Osteocyte (in vitro differentiated cells): ENCODE results near the gene PTBP3. TPM values are rescaled to one million over a fixed set of nuclear protein-coding genes. Genes with fewer than 3 reads are reported as not detected.
A peak's percentile ranks its signal among the peaks of the same experiment; 100 is the strongest.

ENCODE experiments used
- DNase-seq: peaks from one replicate; pipeline ENCODE4 v3.0.0; 2021; ENCODE audit warnings: mixed read lengths; ENCODE audit not compliant: unreplicated experiment; ENCODE audit errors: extremely low spot score
- H3K27ac Mint-ChIP-seq: one replicate; pipeline ENCODE4 v1.8.0; 2021; ENCODE audit warnings: mild to moderate bottlenecking, mixed read lengths; ENCODE audit not compliant: unreplicated experiment
- H3K27me3 Mint-ChIP-seq: one replicate; pipeline ENCODE4 v1.8.0; 2021; ENCODE audit warnings: mixed read lengths; ENCODE audit not compliant: unreplicated experiment
- H3K36me3 Mint-ChIP-seq: one replicate; pipeline ENCODE4 v1.8.0; 2021; ENCODE audit warnings: mixed read lengths; ENCODE audit not compliant: unreplicated experiment
- H3K4me1 Mint-ChIP-seq: one replicate; pipeline ENCODE4 v1.8.0; 2021; ENCODE audit warnings: mixed read lengths; ENCODE audit not compliant: unreplicated experiment
- H3K4me3 Mint-ChIP-seq: one replicate; pipeline ENCODE4 v1.8.0; 2021; ENCODE audit warnings: mild to moderate bottlenecking, moderate library complexity, mixed read lengths; ENCODE audit not compliant: unreplicated experiment
- H3K9me3 Mint-ChIP-seq: one replicate; pipeline ENCODE4 v1.8.0; 2021; ENCODE audit warnings: mixed read lengths; ENCODE audit not compliant: unreplicated experiment
- CTCF ChIP-seq: fragments of 200-600 bp; sonication (generic); IDR thresholded peaks from 2 replicates; pipeline ENCODE4 v1.5.0; 2021; ENCODE audit warnings: antibody characterized with exemption, mild to moderate bottlenecking, moderate library complexity
- total RNA-seq: library from RNA; stranded (reverse); gene quantifications from 2 replicates; pipeline ENCODE4 v1.2.1, GENCODE V29; 2021

The PTBP3 gene
- total RNA-seq, 1 donor from 2014 or later: 47.6 TPM

DNA sequence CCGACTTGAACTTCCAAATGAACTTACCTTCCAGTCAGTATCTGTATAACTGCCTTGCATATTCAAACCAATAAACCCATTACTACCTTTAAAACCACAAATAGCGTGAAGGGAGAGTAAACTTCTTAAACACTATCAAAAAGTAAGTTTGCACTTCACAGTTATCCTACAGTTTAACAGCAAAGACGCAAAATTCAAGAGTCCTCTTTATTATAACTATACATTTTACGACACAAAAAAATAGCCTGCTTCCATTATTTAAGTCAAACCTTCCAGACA, 1.8 kb downstream of the PTBP3 start:
- peaks cover 40% of the 10 kb centered on the region for H3K4me1 Mint-ChIP-seq

DNA sequence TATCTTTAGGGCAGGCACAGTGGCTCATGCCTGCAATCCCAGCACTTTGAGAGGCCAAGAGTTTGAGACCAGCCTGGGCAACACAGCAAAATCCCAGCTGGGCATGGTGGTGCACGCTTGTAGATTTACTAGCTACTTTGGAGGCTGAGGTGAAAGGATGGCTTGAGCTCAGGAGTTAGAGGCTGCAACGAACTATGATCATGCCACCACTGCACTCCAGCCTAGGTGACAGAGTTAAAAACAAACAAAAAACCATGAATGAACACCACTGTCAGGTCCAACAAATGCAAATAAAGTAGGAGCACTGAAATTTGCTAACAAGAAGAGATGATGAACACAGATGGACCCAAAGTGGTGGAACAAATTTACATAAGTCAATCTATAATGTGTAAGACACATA, 4.9 kb downstream of the PTBP3 start:
- peaks cover 52% of the 10 kb centered on the region for H3K4me1 Mint-ChIP-seq
- no peak overlapping the region for H3K4me3 Mint-ChIP-seq
- H3K9me3 Mint-ChIP-seq: peaks cover 5% of the 10 kb centered on the region

More for the DNA sequence above, 1.8 kb downstream of the PTBP3 start:
- DNase-seq: no peak
- H3K27me3 Mint-ChIP-seq: no peaks in the 10 kb centered on the region
- peak overlapping the region; percentile 92 for H3K27ac Mint-ChIP-seq
- H3K36me3 Mint-ChIP-seq: no peaks in the 10 kb centered on the region
- peak overlapping the region; percentile 88 for H3K4me3 Mint-ChIP-seq
- H3K9me3 Mint-ChIP-seq: no peaks in the 10 kb centered on the region
- no peak for TF ChIP-seq CTCF

GRCh38 chr9:112327718-112328450, 5.5 kb downstream of the PTBP3 start:
- peak overlapping the region; percentile 60 for H3K27ac Mint-ChIP-seq

More for the DNA sequence above, 4.9 kb downstream of the PTBP3 start:
- H3K27me3 Mint-ChIP-seq: no peaks in the 10 kb centered on the region
- no peak for DNase-seq
- no peak for TF ChIP-seq CTCF
- H3K36me3 Mint-ChIP-seq: peaks cover 10% of the 10 kb centered on the region
- peak overlapping the region; percentile 60 for H3K27ac Mint-ChIP-seq

GRCh38 chr9:112326194-112326593, 7.2 kb downstream of the PTBP3 start:
- H3K4me1 Mint-ChIP-seq: peaks cover 47% of the 10 kb centered on the region

More at GRCh38 chr9:112327718-112328450, 5.5 kb downstream of the PTBP3 start:
- Mint-ChIP-seq H3K4me3 (no peak overlapping the region), H3K4me1 (peaks cover 54% of the 10 kb centered on the region), H3K9me3 (peaks cover 9% of the 10 kb centered on the region), H3K27me3 (no peaks in the 10 kb centered on the region), H3K36me3 (peaks cover 13% of the 10 kb centered on the region)
- TF ChIP-seq CTCF: no peak
- DNase-seq: no peak

GRCh38 chr9:112325600-112325999, 7.8 kb downstream of the PTBP3 start:
- peaks cover 15% of the 10 kb centered on the region for H3K36me3 Mint-ChIP-seq
- H3K4me1 Mint-ChIP-seq: peaks cover 42% of the 10 kb centered on the region
- H3K9me3 Mint-ChIP-seq: peaks cover 11% of the 10 kb centered on the region
- H3K27ac Mint-ChIP-seq: no peak overlapping the region
- H3K27me3 Mint-ChIP-seq: no peaks in the 10 kb centered on the region
- DNase-seq: no peak
- no peak overlapping the region for H3K4me3 Mint-ChIP-seq
- TF ChIP-seq CTCF: no peak

More at GRCh38 chr9:112326194-112326593, 7.2 kb downstream of the PTBP3 start:
- no peak overlapping the region for H3K4me3 Mint-ChIP-seq
- H3K36me3 Mint-ChIP-seq: peaks cover 15% of the 10 kb centered on the region
- no peak overlapping the region for H3K27ac Mint-ChIP-seq
- no peak for DNase-seq
- peaks cover 11% of the 10 kb centered on the region for H3K9me3 Mint-ChIP-seq
- H3K27me3 Mint-ChIP-seq: no peaks in the 10 kb centered on the region
- TF ChIP-seq CTCF: no peak
